HepG2 (cell line): ENCODE data around the gene TMEM235. TPM values are rescaled to one million over a fixed set of nuclear protein-coding genes. Genes with fewer than 3 reads are reported as not detected.

Experiments
- KDM5B ChIP-seq: sonication (generic); formaldehyde crosslinking; IDR thresholded peaks from 2 replicates; pipeline ENCODE4 v1.4.0; 2020; ENCODE audit warnings: missing genetic modification reagents, mild to moderate bottlenecking, borderline replicate concordance
- MYC ChIP-seq: sonication (generic); formaldehyde crosslinking; IDR thresholded peaks from 2 replicates; pipeline ENCODE4 v1.9.0; 2021; ENCODE audit warnings: missing genetic modification reagents, borderline replicate concordance
- ONECUT2 ChIP-seq: sonication (generic); formaldehyde crosslinking; IDR thresholded peaks from 2 replicates; pipeline ENCODE4 v1.4.0; 2020; ENCODE audit warnings: missing genetic modification reagents
- SMC3 ChIP-seq: IDR thresholded peaks from 2 replicates; pipeline ENCODE4 v1.6.1; 2011; ENCODE audit warnings: low read length, improper control_type of control experiment
- TBX2 ChIP-seq: sonication (generic); formaldehyde crosslinking; IDR thresholded peaks from 2 replicates; pipeline ENCODE4 v1.5.0; 2020; ENCODE audit warnings: missing genetic modification reagents, mild to moderate bottlenecking, borderline replicate concordance
- ZNF431 ChIP-seq: sonication (generic); formaldehyde crosslinking; IDR thresholded peaks from 2 replicates; pipeline ENCODE4 v1.9.0; 2022; ENCODE audit warnings: missing genetic modification reagents, low read depth, mild to moderate bottlenecking, borderline replicate concordance
- ZNF562 ChIP-seq: sonication (generic); formaldehyde crosslinking; IDR thresholded peaks from 2 replicates; pipeline ENCODE4 v1.8.0; 2022; ENCODE audit warnings: missing genetic modification reagents, borderline replicate concordance
- ZNF737 ChIP-seq: sonication (generic); formaldehyde crosslinking; IDR thresholded peaks from 2 replicates; pipeline ENCODE4 v1.5.0; 2020; ENCODE audit warnings: missing genetic modification reagents, mild to moderate bottlenecking, borderline replicate concordance
- ZNF772 ChIP-seq: sonication (generic); formaldehyde crosslinking; IDR thresholded peaks from 2 replicates; pipeline ENCODE4 v1.5.0; 2020; ENCODE audit warnings: mild to moderate bottlenecking, missing genetic modification reagents
- polyA plus RNA-seq, 8 experiments: library from polyadenylated mRNA; depleted of rRNA in 3 of 8; stranded (reverse) in 7 of 8; unstranded in 1 of 8; fragments of >200 nt; fragmentation: Illumina TruSeq in 4 of 8; extraction: Trizol in 4 of 8; gene quantifications; 2 replicates each; pipeline versions ENCODE4 v1.2.1 to v1.2.3, GENCODE V29; 2011 to 2016; ENCODE audit warnings: low read depth in 4 of 8, missing spikeins in 1 of 8, mixed read lengths in 1 of 8; ENCODE audit not compliant: insufficient read depth in 1 of 8
- total RNA-seq, 5 experiments: library from RNA; depleted of rRNA; stranded (reverse); fragments of >200 nt; fragmentation: Illumina TruSeq; extraction: Trizol; gene quantifications; 2 replicates each; pipeline ENCODE4 v1.2.3, GENCODE V29; 2016; ENCODE audit warnings: low read depth in 1 of 5
- TF ChIP-seq, protein P1 (sequence below), 2 experiments: sonication (generic) in 1 of 2; formaldehyde crosslinking in 1 of 2; IDR thresholded peaks; 2 replicates each; pipeline versions ENCODE4 v1.5.1 to v1.6.1; 2011 to 2020; ENCODE audit warnings: borderline replicate concordance in 1 of 2, low read depth in 1 of 2, low read length in 1 of 2, mild to moderate bottlenecking in 1 of 2, missing genetic modification reagents in 1 of 2, moderate library complexity in 1 of 2
- TF ChIP-seq, protein P2 (sequence below): sonication (generic); formaldehyde crosslinking; IDR thresholded peaks from 2 replicates; pipeline ENCODE4 v1.5.0; 2020; ENCODE audit warnings: mild to moderate bottlenecking, missing genetic modification reagents, borderline replicate concordance
- TF ChIP-seq, protein P3 (sequence below): sonication (generic); formaldehyde crosslinking; IDR thresholded peaks from 2 replicates; pipeline ENCODE4 v1.4.0; 2020; ENCODE audit warnings: missing genetic modification reagents, borderline replicate concordance
- TF ChIP-seq, protein P4 (sequence below): sonication (generic); formaldehyde crosslinking; IDR thresholded peaks from 2 replicates; pipeline ENCODE4 v1.4.0; 2020; ENCODE audit warnings: missing genetic modification reagents, mild to moderate bottlenecking, borderline replicate concordance

The TMEM235 gene
- total and polyA plus RNA-seq, 2 of the 13 experiments (the other 11 are each of a cell fraction or from before 2014, with no cell fraction given): not detected

DNA sequence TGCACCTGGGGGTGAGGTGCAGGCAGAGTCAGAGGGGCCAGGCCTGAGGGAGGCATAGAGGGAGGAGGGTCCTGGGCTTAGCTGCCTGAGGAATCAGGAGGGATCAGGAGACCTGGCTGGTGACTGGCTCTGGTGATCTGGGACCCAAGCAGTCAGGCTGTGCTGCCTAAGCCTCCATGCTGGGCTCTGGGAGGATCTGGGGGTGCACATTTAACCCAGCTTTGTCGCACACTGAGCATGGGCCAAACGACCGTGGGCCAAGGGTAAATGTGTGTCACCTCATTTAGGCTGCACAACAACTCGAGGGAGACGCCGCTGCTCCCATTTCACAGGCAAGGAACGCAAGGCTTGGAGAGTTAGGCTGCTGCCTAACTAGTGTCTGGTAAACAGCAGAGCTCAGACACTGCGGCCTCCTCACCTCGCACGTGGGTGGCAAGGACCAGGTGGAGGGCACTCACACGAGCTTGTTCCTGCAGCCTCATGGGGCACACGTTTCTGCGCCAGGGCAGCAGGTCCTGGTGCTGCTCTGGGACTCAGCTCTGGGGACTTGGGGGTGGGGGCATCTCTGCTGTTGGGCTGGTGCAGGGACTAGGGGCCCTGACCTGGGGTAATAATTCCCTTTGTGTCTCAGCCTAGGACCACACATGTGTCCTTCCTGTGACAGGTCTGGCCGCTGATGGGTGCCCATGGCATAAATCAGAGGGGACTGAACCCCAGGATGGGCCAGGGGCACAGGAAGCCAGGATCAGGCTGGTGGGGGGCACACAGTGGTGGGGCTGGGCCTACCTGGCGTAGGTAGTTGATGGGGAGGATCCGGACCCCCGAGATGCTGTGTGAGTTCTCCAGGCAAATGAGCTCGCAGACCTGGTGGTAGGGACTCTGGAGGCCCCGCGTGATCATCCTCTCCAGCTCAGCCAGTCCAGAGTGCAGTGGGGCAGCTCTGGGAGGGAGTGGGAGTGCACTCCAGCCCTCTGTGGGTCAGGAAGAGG, 18.7 kb downstream of the TMEM235 start (continued):
- TF ChIP-seq, protein P1, sequence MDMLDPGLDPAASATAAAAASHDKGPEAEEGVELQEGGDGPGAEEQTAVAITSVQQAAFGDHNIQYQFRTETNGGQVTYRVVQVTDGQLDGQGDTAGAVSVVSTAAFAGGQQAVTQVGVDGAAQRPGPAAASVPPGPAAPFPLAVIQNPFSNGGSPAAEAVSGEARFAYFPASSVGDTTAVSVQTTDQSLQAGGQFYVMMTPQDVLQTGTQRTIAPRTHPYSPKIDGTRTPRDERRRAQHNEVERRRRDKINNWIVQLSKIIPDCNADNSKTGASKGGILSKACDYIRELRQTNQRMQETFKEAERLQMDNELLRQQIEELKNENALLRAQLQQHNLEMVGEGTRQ (IDR thresholded peaks at IDR 0.05; ENCODE audit: low read depth, low read length): no peak
- TF ChIP-seq, protein P1 (CRISPR knock-in tag; IDR thresholded peaks at IDR 0.05; ENCODE audit: borderline replicate concordance): no peak
- TF ChIP-seq, protein P2, sequence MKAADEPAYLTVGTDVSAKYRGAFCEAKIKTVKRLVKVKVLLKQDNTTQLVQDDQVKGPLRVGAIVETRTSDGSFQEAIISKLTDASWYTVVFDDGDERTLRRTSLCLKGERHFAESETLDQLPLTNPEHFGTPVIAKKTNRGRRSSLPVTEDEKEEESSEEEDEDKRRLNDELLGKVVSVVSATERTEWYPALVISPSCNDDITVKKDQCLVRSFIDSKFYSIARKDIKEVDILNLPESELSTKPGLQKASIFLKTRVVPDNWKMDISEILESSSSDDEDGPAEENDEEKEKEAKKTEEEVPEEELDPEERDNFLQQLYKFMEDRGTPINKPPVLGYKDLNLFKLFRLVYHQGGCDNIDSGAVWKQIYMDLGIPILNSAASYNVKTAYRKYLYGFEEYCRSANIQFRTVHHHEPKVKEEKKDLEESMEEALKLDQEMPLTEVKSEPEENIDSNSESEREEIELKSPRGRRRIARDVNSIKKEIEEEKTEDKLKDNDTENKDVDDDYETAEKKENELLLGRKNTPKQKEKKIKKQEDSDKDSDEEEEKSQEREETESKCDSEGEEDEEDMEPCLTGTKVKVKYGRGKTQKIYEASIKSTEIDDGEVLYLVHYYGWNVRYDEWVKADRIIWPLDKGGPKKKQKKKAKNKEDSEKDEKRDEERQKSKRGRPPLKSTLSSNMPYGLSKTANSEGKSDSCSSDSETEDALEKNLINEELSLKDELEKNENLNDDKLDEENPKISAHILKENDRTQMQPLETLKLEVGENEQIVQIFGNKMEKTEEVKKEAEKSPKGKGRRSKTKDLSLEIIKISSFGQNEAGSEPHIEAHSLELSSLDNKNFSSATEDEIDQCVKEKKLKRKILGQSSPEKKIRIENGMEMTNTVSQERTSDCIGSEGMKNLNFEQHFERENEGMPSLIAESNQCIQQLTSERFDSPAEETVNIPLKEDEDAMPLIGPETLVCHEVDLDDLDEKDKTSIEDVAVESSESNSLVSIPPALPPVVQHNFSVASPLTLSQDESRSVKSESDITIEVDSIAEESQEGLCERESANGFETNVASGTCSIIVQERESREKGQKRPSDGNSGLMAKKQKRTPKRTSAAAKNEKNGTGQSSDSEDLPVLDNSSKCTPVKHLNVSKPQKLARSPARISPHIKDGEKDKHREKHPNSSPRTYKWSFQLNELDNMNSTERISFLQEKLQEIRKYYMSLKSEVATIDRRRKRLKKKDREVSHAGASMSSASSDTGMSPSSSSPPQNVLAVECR (CRISPR knock-in tag): 0 out of 2 replicates have a peak, but pooled peaks have one; percentile 27
- TF ChIP-seq ZNF772: peak; percentile 6; the same call in 1 of the 2 replicates
- TF ChIP-seq ZNF737: 0 out of 2 replicates have a peak, but pooled peaks have one; percentile 29
- TF ChIP-seq SMC3: no peak
- no peak for TF ChIP-seq KDM5B (CRISPR knock-in tag)
- no peak for TF ChIP-seq TBX2 (CRISPR knock-in tag)
- TF ChIP-seq ZNF431 (CRISPR knock-in tag): peak; percentile 29; the same call in 1 of the 2 replicates
- TF ChIP-seq, protein P3, sequence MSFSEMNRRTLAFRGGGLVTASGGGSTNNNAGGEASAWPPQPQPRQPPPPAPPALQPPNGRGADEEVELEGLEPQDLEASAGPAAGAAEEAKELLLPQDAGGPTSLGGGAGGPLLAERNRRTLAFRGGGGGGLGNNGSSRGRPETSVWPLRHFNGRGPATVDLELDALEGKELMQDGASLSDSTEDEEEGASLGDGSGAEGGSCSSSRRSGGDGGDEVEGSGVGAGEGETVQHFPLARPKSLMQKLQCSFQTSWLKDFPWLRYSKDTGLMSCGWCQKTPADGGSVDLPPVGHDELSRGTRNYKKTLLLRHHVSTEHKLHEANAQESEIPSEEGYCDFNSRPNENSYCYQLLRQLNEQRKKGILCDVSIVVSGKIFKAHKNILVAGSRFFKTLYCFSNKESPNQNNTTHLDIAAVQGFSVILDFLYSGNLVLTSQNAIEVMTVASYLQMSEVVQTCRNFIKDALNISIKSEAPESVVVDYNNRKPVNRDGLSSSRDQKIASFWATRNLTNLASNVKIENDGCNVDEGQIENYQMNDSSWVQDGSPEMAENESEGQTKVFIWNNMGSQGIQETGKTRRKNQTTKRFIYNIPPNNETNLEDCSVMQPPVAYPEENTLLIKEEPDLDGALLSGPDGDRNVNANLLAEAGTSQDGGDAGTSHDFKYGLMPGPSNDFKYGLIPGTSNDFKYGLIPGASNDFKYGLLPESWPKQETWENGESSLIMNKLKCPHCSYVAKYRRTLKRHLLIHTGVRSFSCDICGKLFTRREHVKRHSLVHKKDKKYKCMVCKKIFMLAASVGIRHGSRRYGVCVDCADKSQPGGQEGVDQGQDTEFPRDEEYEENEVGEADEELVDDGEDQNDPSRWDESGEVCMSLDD (CRISPR knock-in tag): no peak
- TF ChIP-seq, protein P4, sequence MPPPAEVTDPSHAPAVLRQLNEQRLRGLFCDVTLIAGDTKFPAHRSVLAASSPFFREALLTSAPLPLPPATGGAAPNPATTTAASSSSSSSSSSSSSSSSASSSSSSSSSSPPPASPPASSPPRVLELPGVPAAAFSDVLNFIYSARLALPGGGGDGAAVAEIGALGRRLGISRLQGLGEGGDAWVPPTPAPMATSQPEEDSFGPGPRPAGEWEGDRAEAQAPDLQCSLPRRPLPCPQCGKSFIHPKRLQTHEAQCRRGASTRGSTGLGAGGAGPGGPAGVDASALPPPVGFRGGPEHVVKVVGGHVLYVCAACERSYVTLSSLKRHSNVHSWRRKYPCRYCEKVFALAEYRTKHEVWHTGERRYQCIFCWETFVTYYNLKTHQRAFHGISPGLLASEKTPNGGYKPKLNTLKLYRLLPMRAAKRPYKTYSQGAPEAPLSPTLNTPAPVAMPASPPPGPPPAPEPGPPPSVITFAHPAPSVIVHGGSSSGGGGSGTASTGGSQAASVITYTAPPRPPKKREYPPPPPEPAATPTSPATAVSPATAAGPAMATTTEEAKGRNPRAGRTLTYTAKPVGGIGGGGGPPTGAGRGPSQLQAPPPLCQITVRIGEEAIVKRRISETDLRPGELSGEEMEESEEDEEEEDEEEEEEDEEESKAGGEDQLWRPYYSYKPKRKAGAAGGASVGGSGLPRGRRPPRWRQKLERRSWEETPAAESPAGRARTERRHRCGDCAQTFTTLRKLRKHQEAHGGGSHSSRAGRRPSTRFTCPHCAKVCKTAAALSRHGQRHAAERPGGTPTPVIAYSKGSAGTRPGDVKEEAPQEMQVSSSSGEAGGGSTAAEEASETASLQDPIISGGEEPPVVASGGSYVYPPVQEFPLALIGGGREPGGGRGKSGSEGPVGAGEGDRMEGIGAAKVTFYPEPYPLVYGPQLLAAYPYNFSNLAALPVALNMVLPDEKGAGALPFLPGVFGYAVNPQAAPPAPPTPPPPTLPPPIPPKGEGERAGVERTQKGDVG (CRISPR knock-in tag): no peak
- 0 out of 2 replicates have a peak, but pooled peaks have one; percentile 8 for TF ChIP-seq MYC
- TF ChIP-seq ONECUT2 (CRISPR knock-in tag): no peak
- no peak for TF ChIP-seq ZNF562 (CRISPR knock-in tag)
